Measurements from ENCODE around the gene PRM2.

Gene PRM2

GRCh38 chr16:11319529-11320146, 43.4 kb upstream of the PRM2 start:
- H3K9me3 ChIP-seq (ENCODE audit: insufficient read depth, low read length), result no peaks in the 10 kb centered on the region
- H3K9ac ChIP-seq (ENCODE audit: low read length), result no peak overlapping the region
- H2AFZ ChIP-seq (ENCODE audit: low read depth, low read length, severe bottlenecking), result no peak overlapping the region
- no peaks in the 10 kb centered on the region for H3K36me3 ChIP-seq (ENCODE audit: low read length)
- H3K4me3 ChIP-seq (ENCODE audit: insufficient read depth, low read length, poor library complexity, severe bottlenecking), result no peak overlapping the region
- TF ChIP-seq CTCF (IDR thresholded peaks at IDR 0.05; ENCODE audit: insufficient read depth, low read length, poor library complexity, severe bottlenecking) (no peak), EZH2phosphoT487 (conservative IDR thresholded peaks at IDR 0.05; ENCODE audit: low read length) (no peak)
- no peak overlapping the region for H3K27ac ChIP-seq (ENCODE audit: low read depth, low read length)
- H3K9me2 ChIP-seq (replicated peaks; ENCODE audit: insufficient read depth, low read length), result no peaks in the 10 kb centered on the region
- H3F3A ChIP-seq (ENCODE audit: insufficient read depth), result no peaks in the 10 kb centered on the region
- no peaks in the 10 kb centered on the region for H3K27me3 ChIP-seq (ENCODE audit: low read length)
- no peak overlapping the region for H3K4me2 ChIP-seq (ENCODE audit: low read depth, low read length, poor library complexity, severe bottlenecking)
- no peaks in the 10 kb centered on the region for H3K79me2 ChIP-seq (ENCODE audit: insufficient read depth, low read length)
- no peaks in the 10 kb centered on the region for H4K20me1 ChIP-seq (ENCODE audit: low read depth, low read length)

GRCh38 chr16:11318817-11319216, 42.5 kb upstream of the PRM2 start:
- Histone ChIP-seq H3K79me2 (ENCODE audit: insufficient read depth, low read length) (no peaks in the 10 kb centered on the region), H3K4me3 (ENCODE audit: insufficient read depth, low read length, poor library complexity, severe bottlenecking) (no peak overlapping the region), H2AFZ (ENCODE audit: low read depth, low read length, severe bottlenecking) (no peak overlapping the region), H3K4me2 (ENCODE audit: low read depth, low read length, poor library complexity, severe bottlenecking) (no peak overlapping the region), H3K9me3 (ENCODE audit: insufficient read depth, low read length) (no peaks in the 10 kb centered on the region), H3K9ac (ENCODE audit: low read length) (no peak overlapping the region), H3K27ac (ENCODE audit: low read depth, low read length) (no peak overlapping the region), H3K27me3 (ENCODE audit: low read length) (no peaks in the 10 kb centered on the region), H3F3A (ENCODE audit: insufficient read depth) (no peaks in the 10 kb centered on the region), H4K20me1 (ENCODE audit: low read depth, low read length) (no peaks in the 10 kb centered on the region), H3K36me3 (ENCODE audit: low read length) (no peaks in the 10 kb centered on the region), H3K9me2 (replicated peaks; ENCODE audit: insufficient read depth, low read length) (no peaks in the 10 kb centered on the region)
- TF ChIP-seq EZH2phosphoT487 (conservative IDR thresholded peaks at IDR 0.05; ENCODE audit: low read length) (no peak), CTCF (IDR thresholded peaks at IDR 0.05; ENCODE audit: insufficient read depth, low read length, poor library complexity, severe bottlenecking) (no peak)

- H2AFZ ChIP-seq (ENCODE audit: low read depth, low read length, severe bottlenecking), result no peak overlapping the region
- no peak overlapping the region for H3K27ac ChIP-seq (ENCODE audit: low read depth, low read length)
- H3K79me2 ChIP-seq (ENCODE audit: insufficient read depth, low read length), result no peaks in the 10 kb centered on the region
- no peak overlapping the region for H3K9ac ChIP-seq (ENCODE audit: low read length)
- no peak overlapping the region for H3K4me2 ChIP-seq (ENCODE audit: low read depth, low read length, poor library complexity, severe bottlenecking)
- TF ChIP-seq EZH2phosphoT487 (conservative IDR thresholded peaks at IDR 0.05; ENCODE audit: low read length) (no peak), CTCF (IDR thresholded peaks at IDR 0.05; ENCODE audit: insufficient read depth, low read length, poor library complexity, severe bottlenecking) (no peak)
- no peaks in the 10 kb centered on the region for H4K20me1 ChIP-seq (ENCODE audit: low read depth, low read length)
- H3K36me3 ChIP-seq (ENCODE audit: low read length), result no peaks in the 10 kb centered on the region
- no peak overlapping the region for H3K4me3 ChIP-seq (ENCODE audit: insufficient read depth, low read length, poor library complexity, severe bottlenecking)
- H3K27me3 ChIP-seq (ENCODE audit: low read length), result no peaks in the 10 kb centered on the region
- H3K9me2 ChIP-seq (replicated peaks; ENCODE audit: insufficient read depth, low read length), result no peaks in the 10 kb centered on the region
- no peaks in the 10 kb centered on the region for H3K9me3 ChIP-seq (ENCODE audit: insufficient read depth, low read length)
- H3F3A ChIP-seq (ENCODE audit: insufficient read depth), result no peaks in the 10 kb centered on the region
These were observed 40.2 kb upstream of the PRM2 start for GRCh38 chr16:11316331-11317015.
